IMR-90 (cell line): Measurements from ENCODE around the gene DUSP10. TPM values are rescaled to one million over a fixed set of nuclear protein-coding genes. Genes with fewer than 3 reads are reported as not detected.

ENCODE experiments used
- ATAC-seq: fragments of 200-7000 bp; cut with Tn5 transposase; 2 replicates; pipeline ENCODE4 v1.9.1; 2020; ENCODE audit warnings: low read depth, mild to moderate bottlenecking, moderate library complexity
- BruUV-seq: library from RNA; stranded (reverse); fragments of 400-500 nt; replicated peaks from 2 replicates; lab custom pipeline; 2021; lab: Mats Ljungman, UMichigan
- CTCF ChIA-PET: fragments of 300-600 bp; formaldehyde crosslinking; extraction: SDS; loops from one replicate; lab custom pipeline; 2021; ENCODE audit warnings: antibody characterized with exemption; lab: Yijun Ruan, JAX
- POLR2A ChIA-PET: fragments of 300-600 bp; sonication (Branson Sonifier 250); formaldehyde crosslinking; loops from one replicate; lab custom pipeline; 2022; ENCODE audit warnings: antibody characterized with exemption; ENCODE audit not compliant: unreplicated experiment; lab: Charles Lee
- DNase-seq: peaks from one replicate; pipeline ENCODE4 v3.0.0; 2013
- H2AFZ ChIP-seq: replicated peaks from 2 replicates; pipeline ENCODE3; 2013; ENCODE audit warnings: low read length, mild to moderate bottlenecking; ENCODE audit not compliant: poor library complexity
- H2AK5ac ChIP-seq: 2 replicates; pipeline ENCODE4 v1.6.1; 2013; ENCODE audit warnings: low read depth, low read length, inconsistent platforms
- H2AK9ac ChIP-seq: replicated peaks from 2 replicates; pipeline ENCODE3; 2013; ENCODE audit warnings: mild to moderate bottlenecking, low read depth, low read length, moderate library complexity; ENCODE audit not compliant: poor library complexity
- H2BK120ac ChIP-seq: 2 replicates; pipeline ENCODE4 v1.6.1; 2013; ENCODE audit warnings: low read depth, low read length, inconsistent platforms
- H2BK15ac ChIP-seq: 3 replicates; pipeline ENCODE4 v1.6.1; 2013; ENCODE audit warnings: low read depth, low read length, inconsistent platforms
- H2BK20ac ChIP-seq: 2 replicates; pipeline ENCODE4 v1.6.1; 2013; ENCODE audit warnings: low read depth, mild to moderate bottlenecking, inconsistent platforms, low read length, moderate library complexity
- H2BK5ac ChIP-seq: 2 replicates; pipeline ENCODE4 v1.6.1; 2013; ENCODE audit warnings: mild to moderate bottlenecking, low read depth, low read length, inconsistent platforms; ENCODE audit not compliant: poor library complexity, severe bottlenecking
- H3K14ac ChIP-seq: replicated peaks from 2 replicates; pipeline ENCODE4 v1.6.1; 2013; ENCODE audit warnings: low read depth, low read length, inconsistent platforms
- H3K18ac ChIP-seq: 2 replicates; pipeline ENCODE4 v1.6.1; 2013; ENCODE audit warnings: low read depth, low read length, control low read depth
- H3K23ac ChIP-seq: 2 replicates; pipeline ENCODE4 v1.6.1; 2013; ENCODE audit warnings: low read depth, low read length, inconsistent platforms
- H3K27ac ChIP-seq: 2 replicates; pipeline ENCODE4 v1.5.1; 2013; ENCODE audit warnings: mild to moderate bottlenecking, control low read depth, low read length; ENCODE audit not compliant: insufficient read depth
- H3K27me3 ChIP-seq: 2 replicates; pipeline ENCODE4 v1.6.1; 2013; ENCODE audit warnings: low read length; ENCODE audit not compliant: control insufficient read depth, insufficient read depth
- H3K36me3 ChIP-seq: 2 replicates; pipeline ENCODE4 v1.6.1; 2013; ENCODE audit warnings: low read length, mixed read lengths; ENCODE audit not compliant: control insufficient read depth, insufficient read depth
- H3K4ac ChIP-seq: 2 replicates; pipeline ENCODE4 v1.6.1; 2013; ENCODE audit warnings: low read depth, low read length, inconsistent platforms
- H3K4me1 ChIP-seq: 2 replicates; pipeline ENCODE4 v1.6.1; 2013; ENCODE audit warnings: low read length, mixed read lengths; ENCODE audit not compliant: control insufficient read depth, insufficient read depth
- H3K4me2 ChIP-seq: 2 replicates; pipeline ENCODE4 v1.6.1; 2013; ENCODE audit warnings: low read depth, mild to moderate bottlenecking, control low read depth, low read length, moderate library complexity
- H3K4me3 ChIP-seq: 2 replicates; pipeline ENCODE4 v1.5.1; 2013; ENCODE audit warnings: low read depth, mild to moderate bottlenecking, control low read depth, low read length, moderate library complexity; ENCODE audit not compliant: insufficient read depth
- H3K56ac ChIP-seq: 2 replicates; pipeline ENCODE4 v1.6.1; 2013; ENCODE audit warnings: low read length, inconsistent platforms; ENCODE audit not compliant: insufficient read depth; ENCODE audit errors: extremely low read depth
- H3K79me1 ChIP-seq, 2 experiments: 2 replicates each; pipeline ENCODE4 v1.6.1; 2013; ENCODE audit warnings: low read length in 2 of 2, inconsistent platforms in 1 of 2, low read depth in 1 of 2
- H3K9ac ChIP-seq: 2 replicates; pipeline ENCODE4 v1.6.1; 2013; ENCODE audit warnings: low read depth, low read length, control low read depth
- H3K9me1 ChIP-seq: 2 replicates; pipeline ENCODE4 v1.6.1; 2013; ENCODE audit warnings: low read length, inconsistent platforms; ENCODE audit not compliant: insufficient read depth
- H3K9me3 ChIP-seq: 2 replicates; pipeline ENCODE4 v1.6.1; 2013; ENCODE audit warnings: low read length; ENCODE audit not compliant: control insufficient read depth, insufficient read depth
- H4K20me1 ChIP-seq: 2 replicates; pipeline ENCODE4 v1.6.1; 2013; ENCODE audit warnings: low read length, inconsistent platforms; ENCODE audit not compliant: insufficient read depth
- H4K5ac ChIP-seq: 2 replicates; pipeline ENCODE4 v1.6.1; 2013; ENCODE audit warnings: mild to moderate bottlenecking, low read depth, low read length, control low read depth
- H4K8ac ChIP-seq, 2 experiments: 2 replicates each; pipeline ENCODE4 v1.6.1; 2013; ENCODE audit warnings: low read depth in 2 of 2, low read length in 2 of 2, control low read depth in 1 of 2, inconsistent platforms in 1 of 2
- H4K91ac ChIP-seq: 2 replicates; pipeline ENCODE4 v1.6.1; 2013; ENCODE audit warnings: low read depth, low read length, inconsistent platforms; ENCODE audit not compliant: insufficient read depth
- CEBPB ChIP-seq: IDR thresholded peaks from 2 replicates; pipeline ENCODE4 v1.6.1; 2012; ENCODE audit warnings: low read depth, low read length, improper control_type of control experiment
- NFE2L2 ChIP-seq: fragments of 150-350 bp; IDR thresholded peaks from 2 replicates; pipeline ENCODE4 v1.6.1; 2016; ENCODE audit warnings: low read depth, mild to moderate bottlenecking, low read length
- WGBS, 2 experiments: methylation state at CpG; one replicate each; pipeline versions ENCODE4 v1.1.5 to v1.1.7; 2013; ENCODE audit warnings: missing lambda C conversion rate in 2 of 2; ENCODE audit not compliant: insufficient read length in 1 of 2; ENCODE audit errors: extremely low coverage in 2 of 2; 5-methylcytosine and 5-hydroxymethylcytosine counted together
- dilution Hi-C: fragments of 300-500 bp; cut with HindIII; formaldehyde crosslinking; loops from one replicate; pipeline ENCODE4 v1.14.3; 2018; ENCODE audit warnings: low sequenced_read_pairs; ENCODE audit not compliant: unreplicated experiment
- in situ Hi-C: fragments of 300-500 bp; cut with MboI; formaldehyde crosslinking; loops from 3 replicates; pipeline ENCODE4 v1.14.3; 2019; ENCODE audit warnings: low sequenced_read_pairs, inconsistent platforms, mixed read lengths
- intact Hi-C: fragments of 100-400 bp; cut with micrococcal nuclease; formaldehyde crosslinking; loops from 2 replicates; pipeline ENCODE4 v1.10.0; 2022
- polyA plus RNA-seq, 3 experiments: library from polyadenylated mRNA; depleted of rRNA; stranded (reverse); fragments of >200 nt; gene quantifications; 2 replicates each; pipeline ENCODE4 v1.2.3, GENCODE V29; 2012; ENCODE audit warnings: low replicate concordance in 1 of 3
- total RNA-seq: library from RNA; depleted of rRNA; stranded (reverse); fragments of >200 nt; gene quantifications from 2 replicates; pipeline ENCODE4 v1.2.3, GENCODE V29; 2012

DUSP10 gene
- total and polyA plus RNA-seq, 2 of the 4 experiments (the other 2 are of a cell fraction) = 41.7 to 59.1 TPM

DNA sequence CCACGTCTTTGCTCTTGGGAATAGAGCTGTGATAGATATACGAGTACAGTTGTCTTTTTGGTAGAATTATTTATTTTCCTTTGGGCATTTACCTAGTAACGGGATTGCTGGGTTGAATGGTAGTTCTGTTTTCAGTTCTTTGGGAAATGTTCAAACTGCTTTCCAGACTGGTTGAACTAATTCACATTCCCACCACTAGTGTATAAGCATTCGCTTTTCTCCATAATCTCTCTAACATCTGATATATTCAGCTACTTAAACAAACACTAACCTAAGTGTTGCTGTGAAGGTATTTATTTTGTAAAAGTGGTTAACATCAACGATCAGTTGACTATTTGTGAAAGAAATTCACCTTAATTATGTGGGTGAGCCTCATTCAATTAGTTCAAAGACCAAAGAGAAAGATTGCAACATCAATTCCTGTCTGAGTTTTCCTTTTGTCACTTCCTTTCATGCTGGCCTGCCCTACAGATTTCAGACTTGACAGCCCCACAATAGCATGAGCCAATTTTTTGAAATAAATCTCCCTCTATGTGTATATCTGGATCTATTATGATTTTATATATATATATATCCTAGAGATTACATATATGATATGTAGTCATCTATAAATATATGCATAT is 26.7 kb upstream of the DUSP10 start:
- peaks cover 6% of the 10 kb centered on the region for H3K4me1 ChIP-seq
- dilution Hi-C loops (no loop called here), in situ Hi-C loops (no loop called here), intact Hi-C loops (no loop called here)
- ATAC-seq (no peak), DNase-seq (no peak)
- no peak overlapping the region for H2AK9ac ChIP-seq
- H3K4me3 ChIP-seq = no peak overlapping the region
- CTCF ChIA-PET = interaction anchor here (1.6 kb wide), 1 partner anchor 9 kb away, joined by 3 read pairs; no protein-coding TSS in a partner anchor
- no peak overlapping the region for H3K4ac ChIP-seq
- H2AK5ac ChIP-seq = no peak overlapping the region
- no CpG with 5 or more reads among the region's 5 CpGs for WGBS, 2 experiments
- no peak overlapping the region for H2AFZ ChIP-seq
- POLR2A ChIA-PET = no interaction called here
- no peak overlapping the region for H2BK120ac ChIP-seq
- no peak overlapping the region for H2BK5ac ChIP-seq
- no peak for TF ChIP-seq NFE2L2
- peak; percentile 71; the same call in 1 of the 2 replicates for TF ChIP-seq CEBPB
- no peak overlapping the region; a peak in 1 of 4 replicates for H4K8ac ChIP-seq
- H3K9ac ChIP-seq = no peak overlapping the region
- H3K9me3 ChIP-seq = no peaks in the 10 kb centered on the region
- H3K18ac ChIP-seq = no peak overlapping the region
- no peak overlapping the region for H3K14ac ChIP-seq
- no peak overlapping the region for H3K23ac ChIP-seq
- no peak overlapping the region for H2BK15ac ChIP-seq
- no peaks in the 10 kb centered on the region for H3K36me3 ChIP-seq
- no TSS peak for BruUV-seq
- H3K9me1 ChIP-seq = peaks cover 5% of the 10 kb centered on the region; the same call in 1 of the 2 replicates
- H2BK20ac ChIP-seq = no peak overlapping the region
- no peaks in the 10 kb centered on the region for H3K27me3 ChIP-seq
- no peaks in the 10 kb centered on the region; a peak in 1 of 4 replicates for H3K79me1 ChIP-seq
- H4K91ac ChIP-seq = no peak overlapping the region
- no peaks in the 10 kb centered on the region for H4K20me1 ChIP-seq
- H3K27ac ChIP-seq = no peak overlapping the region
- no peak overlapping the region for H3K56ac ChIP-seq
- no peak overlapping the region for H4K5ac ChIP-seq
- no peak overlapping the region for H3K4me2 ChIP-seq
